IPS DF 6.9 (cell line): ENCODE data around the gene B4GALT4.

ENCODE experiments used
- DNase-seq: peaks from one replicate; pipeline ENCODE4 v3.0.0-alpha.2; 2013; ENCODE audit warnings: low read depth, low spot score
- H3K27ac ChIP-seq: one replicate; pipeline ENCODE4 v1.5.1; 2013; ENCODE audit warnings: low read length, control low read depth
- H3K27me3 ChIP-seq: 2 replicates; pipeline ENCODE4 v1.6.1; 2013; ENCODE audit warnings: mild to moderate bottlenecking, low read length; ENCODE audit not compliant: control insufficient read depth, insufficient read depth
- H3K36me3 ChIP-seq: 2 replicates; pipeline ENCODE4 v1.6.1; 2013; ENCODE audit warnings: low read length; ENCODE audit not compliant: control insufficient read depth, insufficient read depth
- H3K4me1 ChIP-seq: 2 replicates; pipeline ENCODE4 v1.6.1; 2013; ENCODE audit warnings: low read length; ENCODE audit not compliant: control insufficient read depth, insufficient read depth
- H3K4me3 ChIP-seq: 2 replicates; pipeline ENCODE4 v1.5.1; 2013; ENCODE audit warnings: mild to moderate bottlenecking, low read length
- H3K9me3 ChIP-seq: 2 replicates; pipeline ENCODE4 v1.6.1; 2013; ENCODE audit warnings: low read length, inconsistent platforms; ENCODE audit not compliant: control insufficient read depth, insufficient read depth
- WGBS: extraction: QIAGEN DNeasy Blood & Tissue Kit; methylation state at CpG from one replicate; pipeline ENCODE4 v1.1.7; 2013; ENCODE audit warnings: mixed read lengths, missing lambda C conversion rate; ENCODE audit not compliant: insufficient read length, insufficient coverage; 5-methylcytosine and 5-hydroxymethylcytosine counted together

Gene B4GALT4

DNA sequence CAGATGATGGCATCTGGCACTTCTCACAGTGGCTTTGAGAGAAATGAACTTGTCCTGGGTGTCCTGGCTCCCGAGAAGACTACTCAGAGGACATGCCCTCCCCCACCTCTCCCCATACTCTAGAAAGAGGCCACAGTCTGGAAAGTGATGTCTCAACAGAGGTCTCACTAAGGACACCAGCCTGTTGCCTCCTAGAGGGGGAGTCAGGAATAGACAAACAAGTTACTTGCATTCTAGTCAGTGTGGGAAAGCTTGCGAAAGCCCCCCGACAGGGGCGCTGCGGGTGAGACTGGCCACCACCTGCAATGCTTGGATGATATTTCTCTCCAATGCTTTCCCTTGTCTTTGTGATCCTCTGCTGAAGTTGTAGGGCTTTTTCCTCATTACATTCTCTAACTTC, 17.2 kb downstream of the B4GALT4 start:
- DNase-seq: no peak
- no peaks in the 10 kb centered on the region for H3K4me1 ChIP-seq
- H3K27ac ChIP-seq: no peak overlapping the region
- WGBS: no CpG with 5 or more reads among the region's 5 CpGs
- no peaks in the 10 kb centered on the region for H3K27me3 ChIP-seq
- H3K9me3 ChIP-seq: no peaks in the 10 kb centered on the region
- H3K4me3 ChIP-seq: no peak overlapping the region
- peaks cover 27% of the 10 kb centered on the region; the same call in 1 of the 2 replicates for H3K36me3 ChIP-seq

DNA sequence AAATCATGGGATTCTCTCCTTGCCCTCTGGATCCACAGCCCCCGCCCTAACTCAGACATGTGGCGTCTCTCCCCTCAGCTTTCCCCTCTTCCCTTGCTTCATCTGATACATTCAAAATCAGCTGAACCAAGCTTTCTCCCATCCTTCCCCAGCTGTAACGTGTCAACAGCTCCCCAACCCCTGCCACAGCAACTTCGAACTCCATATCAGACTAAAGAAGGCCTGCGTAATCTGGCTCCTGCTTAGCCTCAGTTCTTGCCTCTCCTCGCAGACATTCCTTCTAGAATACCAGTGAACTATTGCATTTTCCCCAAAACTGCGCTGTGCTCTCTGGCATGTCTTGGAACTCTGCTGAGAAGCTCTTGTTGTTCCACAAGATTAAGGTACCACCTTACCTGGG, 18.3 kb downstream of the B4GALT4 start:
- Histone ChIP-seq H3K36me3 (peaks cover 31% of the 10 kb centered on the region; the same call in 1 of the 2 replicates), H3K27ac (no peak overlapping the region), H3K4me3 (no peak overlapping the region), H3K9me3 (no peaks in the 10 kb centered on the region), H3K27me3 (no peaks in the 10 kb centered on the region), H3K4me1 (no peaks in the 10 kb centered on the region)
- WGBS: no CpG with 5 or more reads among the region's 7 CpGs
- no peak for DNase-seq

DNA sequence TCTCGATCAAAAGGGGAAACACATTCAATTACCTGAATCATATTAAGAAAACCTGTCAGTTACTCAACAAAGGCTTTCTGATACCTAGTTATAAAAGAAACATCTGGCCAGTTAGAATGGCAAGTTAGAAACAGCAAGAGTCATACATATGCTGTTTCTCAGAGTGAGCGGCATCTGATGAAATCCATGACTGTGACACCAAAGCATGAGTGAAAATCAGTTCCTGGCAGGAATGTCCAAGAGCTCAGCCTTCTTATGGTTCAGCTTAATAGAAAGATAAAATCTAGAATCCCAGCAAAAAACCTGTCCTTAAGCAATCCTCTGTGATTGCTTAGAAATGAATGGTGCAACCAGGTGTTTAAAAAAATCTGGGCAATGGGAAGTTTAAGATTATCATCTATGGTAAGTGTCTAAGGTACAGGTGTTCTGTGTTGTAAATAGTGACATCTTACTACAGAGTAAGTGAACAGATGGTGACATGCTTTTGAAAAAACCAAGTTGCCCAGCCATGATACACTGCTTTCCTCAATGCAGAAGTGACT, 18.8 kb downstream of the B4GALT4 start:
- no peak for DNase-seq
- Histone ChIP-seq H3K4me1 (no peaks in the 10 kb centered on the region), H3K27ac (no peak overlapping the region), H3K9me3 (no peaks in the 10 kb centered on the region), H3K4me3 (no peak overlapping the region), H3K36me3 (peaks cover 30% of the 10 kb centered on the region; the same call in 1 of the 2 replicates), H3K27me3 (no peaks in the 10 kb centered on the region)
- WGBS: no CpG with 5 or more reads among the region's 2 CpGs

DNA sequence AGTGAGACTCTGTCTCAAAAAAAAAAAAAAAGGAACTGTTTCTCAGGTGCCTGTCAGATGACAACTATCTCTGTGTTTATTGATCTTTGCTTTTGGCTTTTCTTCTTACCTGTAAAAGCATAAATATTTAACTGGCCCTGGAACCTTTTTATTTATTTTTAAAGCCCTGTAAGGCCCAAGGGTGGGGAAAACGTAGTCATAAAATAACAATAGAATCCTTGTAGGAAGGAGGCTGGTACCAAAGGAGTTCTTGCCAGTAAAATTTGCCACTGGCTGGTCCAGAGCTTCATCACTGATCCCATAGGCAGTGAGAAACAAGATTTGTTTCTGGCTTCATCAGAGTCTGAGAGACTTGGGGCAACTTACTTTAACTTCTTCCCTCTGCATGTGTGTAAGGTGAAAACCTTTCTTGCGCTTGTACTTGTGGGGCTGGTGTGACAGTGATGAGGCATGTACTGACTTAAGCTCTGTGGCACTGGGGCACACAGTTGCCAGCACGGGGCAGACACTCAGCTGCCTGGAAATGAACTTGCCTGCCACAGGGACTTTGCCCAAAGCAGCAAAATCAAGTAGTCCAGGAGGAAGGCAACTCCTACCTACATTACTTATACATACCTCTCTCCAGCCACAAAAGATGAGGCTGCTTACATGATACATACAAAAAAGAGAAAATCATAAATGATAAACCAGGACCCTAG, 19.6 kb downstream of the B4GALT4 start:
- no CpG with 5 or more reads among the region's 3 CpGs for whole genome bisulfite sequencing
- peaks cover 26% of the 10 kb centered on the region; the same call in 1 of the 2 replicates for H3K36me3 ChIP-seq
- H3K9me3 ChIP-seq: no peaks in the 10 kb centered on the region
- no peak overlapping the region for H3K27ac ChIP-seq
- H3K4me3 ChIP-seq: no peak overlapping the region
- H3K4me1 ChIP-seq: no peaks in the 10 kb centered on the region
- H3K27me3 ChIP-seq: no peaks in the 10 kb centered on the region
- no peak for DNase-seq

DNA sequence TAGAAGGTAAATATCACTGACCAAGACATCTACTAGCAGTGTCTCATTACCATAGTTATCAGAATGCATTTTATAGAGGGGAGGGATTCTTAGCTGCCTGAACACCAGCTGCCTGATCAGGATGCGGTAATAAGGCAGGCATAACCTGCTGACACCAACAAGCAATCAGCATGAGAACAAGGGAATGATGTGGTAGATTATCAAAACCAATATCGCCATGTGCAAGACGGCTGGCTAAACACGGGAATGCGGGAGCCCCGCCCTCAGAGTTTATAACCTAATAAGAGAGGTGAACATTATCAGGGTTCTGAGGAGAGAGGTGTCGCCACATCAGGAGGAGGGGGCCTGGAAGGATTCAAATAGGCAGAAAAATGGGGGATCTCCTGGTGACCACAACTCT, 20.5 kb downstream of the B4GALT4 start:
- no peak for DNase-seq
- Histone ChIP-seq H3K4me1 (no peaks in the 10 kb centered on the region), H3K9me3 (no peaks in the 10 kb centered on the region), H3K27ac (no peak overlapping the region), H3K36me3 (peaks cover 26% of the 10 kb centered on the region; the same call in 1 of the 2 replicates), H3K4me3 (no peak overlapping the region), H3K27me3 (no peaks in the 10 kb centered on the region)
- WGBS: no CpG with 5 or more reads among the region's 7 CpGs

DNA sequence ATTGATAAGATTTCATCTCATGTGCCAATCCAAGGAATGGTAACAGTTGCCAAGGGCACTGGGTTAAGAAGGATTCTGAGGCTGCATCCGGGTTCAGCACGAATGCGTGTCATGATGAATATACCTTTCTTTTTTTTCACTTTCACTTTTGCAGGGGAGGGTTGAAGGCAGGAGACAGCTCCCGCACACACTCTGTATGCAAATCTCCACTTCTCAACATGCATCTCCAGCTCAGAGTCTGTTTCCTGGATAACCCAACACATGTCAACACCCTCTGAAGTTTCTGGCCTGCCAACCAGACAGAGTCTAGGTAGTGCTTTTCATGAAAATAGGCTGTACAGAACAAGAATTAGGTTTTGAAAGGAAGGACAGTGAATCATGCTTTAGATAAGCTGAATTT, 21.6 kb downstream of the B4GALT4 start:
- Histone ChIP-seq H3K4me1 (no peaks in the 10 kb centered on the region), H3K9me3 (no peaks in the 10 kb centered on the region), H3K4me3 (no peak overlapping the region), H3K27me3 (no peaks in the 10 kb centered on the region), H3K27ac (no peak overlapping the region), H3K36me3 (peaks cover 29% of the 10 kb centered on the region; the same call in 1 of the 2 replicates)
- no peak for DNase-seq
- no CpG with 5 or more reads among the region's 4 CpGs for WGBS

DNA sequence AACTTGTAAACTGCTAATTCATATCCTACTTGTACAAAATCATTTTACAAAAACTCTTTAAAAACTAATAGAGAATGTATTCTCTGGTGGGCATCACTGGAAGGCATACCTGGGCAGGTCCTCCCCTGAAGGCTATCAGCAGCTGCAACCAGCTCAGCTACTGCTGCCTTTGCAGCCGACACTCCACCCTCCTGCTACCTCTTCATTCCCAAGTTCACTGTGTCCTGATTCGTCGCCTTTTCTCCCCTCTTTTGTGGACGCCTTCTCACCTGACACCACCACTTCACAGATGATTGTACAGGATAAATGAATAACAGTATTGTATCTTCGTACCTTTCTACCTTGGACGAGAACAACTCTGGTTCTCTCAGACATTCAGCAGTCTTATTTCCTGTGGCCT, 28.9 kb downstream of the B4GALT4 start:
- no peak overlapping the region for H3K4me3 ChIP-seq
- no CpG with 5 or more reads among the region's 6 CpGs for WGBS
- no peaks in the 10 kb centered on the region for H3K9me3 ChIP-seq
- H3K27ac ChIP-seq: no peak overlapping the region
- no peaks in the 10 kb centered on the region for H3K4me1 ChIP-seq
- no peak for DNase-seq
- H3K27me3 ChIP-seq: no peaks in the 10 kb centered on the region
- H3K36me3 ChIP-seq: peaks cover 6% of the 10 kb centered on the region; the same call in 1 of the 2 replicates

DNA sequence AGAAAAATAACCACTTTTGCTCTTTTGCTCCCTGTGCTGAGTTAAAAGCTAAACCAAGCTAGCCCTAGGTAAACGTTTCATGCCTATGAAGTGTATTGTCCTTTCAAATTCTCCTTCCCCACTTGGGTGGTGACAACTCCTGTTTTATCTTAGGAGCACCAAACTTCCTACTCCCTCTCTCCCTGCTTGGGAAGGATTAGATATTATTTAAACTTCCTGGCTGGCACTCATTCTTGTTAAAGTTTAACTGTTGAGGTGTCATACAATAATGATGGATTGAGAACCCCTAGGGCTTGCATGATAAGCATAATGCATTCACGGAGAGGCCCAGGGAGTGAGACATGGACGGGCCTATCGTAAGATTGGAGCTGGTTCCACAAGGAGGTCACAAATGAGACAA, 29.5 kb downstream of the B4GALT4 start:
- H3K27me3 ChIP-seq: no peaks in the 10 kb centered on the region
- no peaks in the 10 kb centered on the region for H3K9me3 ChIP-seq
- H3K4me1 ChIP-seq: no peaks in the 10 kb centered on the region
- DNase-seq: no peak
- WGBS: no CpG with 5 or more reads among the region's 4 CpGs
- no peak overlapping the region for H3K27ac ChIP-seq
- H3K4me3 ChIP-seq: no peak overlapping the region
- peaks cover 6% of the 10 kb centered on the region; the same call in 1 of the 2 replicates for H3K36me3 ChIP-seq

DNA sequence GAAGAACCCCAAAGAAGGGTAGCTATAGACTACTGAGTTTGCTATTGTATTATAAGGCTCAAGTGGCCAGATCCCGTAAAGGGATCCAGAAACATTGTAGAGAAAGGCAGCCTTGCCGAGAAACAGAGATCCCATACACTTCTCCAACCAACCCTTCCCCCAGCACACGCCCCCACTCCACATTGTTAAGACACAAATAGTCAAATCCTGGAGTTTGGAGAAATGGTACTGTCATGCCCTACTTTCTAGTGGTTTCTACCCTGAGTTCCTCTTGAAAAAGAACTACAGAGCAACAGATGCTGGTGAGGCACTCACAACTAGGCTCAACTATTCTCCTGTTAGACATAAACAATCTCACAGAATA, 33.2 kb downstream of the B4GALT4 start:
- 0 out of 2 replicates have a peak, but pooled peaks cover 2% of the 10 kb centered on the region for H3K36me3 ChIP-seq
- H3K27ac ChIP-seq: no peak overlapping the region
- no peak overlapping the region for H3K4me3 ChIP-seq
- no CpG with 5 or more reads among the region's 3 CpGs for WGBS
- H3K9me3 ChIP-seq: no peaks in the 10 kb centered on the region
- no peaks in the 10 kb centered on the region for H3K27me3 ChIP-seq
- no peak for DNase-seq
- H3K4me1 ChIP-seq: no peaks in the 10 kb centered on the region

DNA sequence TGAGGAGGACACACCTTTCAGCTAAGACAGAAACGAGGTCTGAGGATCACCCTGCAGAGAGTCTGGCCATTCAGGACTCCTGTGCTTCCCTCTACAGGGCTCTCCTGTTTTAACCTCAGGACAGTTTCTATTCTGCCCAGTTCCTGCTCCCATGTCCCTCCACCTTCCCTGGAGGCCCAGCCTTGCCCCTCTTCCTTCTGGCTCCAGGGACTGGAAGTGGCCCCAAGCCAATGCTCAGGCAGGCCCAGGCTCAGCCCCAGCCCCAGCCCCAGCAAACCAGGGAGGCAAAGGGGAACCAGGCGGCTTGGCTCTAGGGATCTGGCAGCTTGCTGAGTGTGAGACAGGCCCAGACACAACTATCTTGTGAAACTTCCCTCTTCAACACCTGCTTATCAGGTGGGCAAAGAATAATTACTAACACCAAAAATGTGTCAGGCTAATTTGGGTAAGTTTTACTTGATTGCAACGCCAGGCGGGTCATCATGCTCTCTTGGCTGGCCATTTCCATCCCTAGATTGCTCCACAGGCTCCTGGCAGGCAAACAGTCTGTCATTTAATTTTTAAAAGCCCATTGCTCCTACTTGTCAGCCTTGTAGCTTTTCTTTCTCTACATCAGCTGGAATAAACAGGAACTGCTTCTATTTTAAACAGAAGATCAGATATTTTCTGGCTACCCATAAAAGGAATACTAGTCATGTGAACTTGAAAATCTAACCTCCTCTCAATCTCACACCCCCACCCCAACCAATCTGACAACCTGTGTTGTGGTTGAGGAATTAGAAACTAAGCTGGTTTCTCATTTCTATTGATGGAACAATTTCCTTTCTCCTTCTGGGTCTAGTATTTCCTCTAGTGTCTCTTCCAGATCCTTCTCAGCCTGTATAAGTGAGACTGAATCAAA, 33.8 kb downstream of the B4GALT4 start:
- 0 out of 2 replicates have a peak, but pooled peaks cover 2% of the 10 kb centered on the region for H3K36me3 ChIP-seq
- no peaks in the 10 kb centered on the region for H3K9me3 ChIP-seq
- no peak overlapping the region for H3K4me3 ChIP-seq
- no CpG with 5 or more reads among the region's 4 CpGs for WGBS
- H3K4me1 ChIP-seq: no peaks in the 10 kb centered on the region
- no peak overlapping the region for H3K27ac ChIP-seq
- no peak for DNase-seq
- no peaks in the 10 kb centered on the region for H3K27me3 ChIP-seq
